Measurements from ENCODE around the gene ABLIM1.
"Not testable (repeated sequence)": the region's sequence is repeated elsewhere in the genome, so short reads cannot be mapped to it uniquely, and the experiment has no call there.

ABLIM1 gene

DNA sequence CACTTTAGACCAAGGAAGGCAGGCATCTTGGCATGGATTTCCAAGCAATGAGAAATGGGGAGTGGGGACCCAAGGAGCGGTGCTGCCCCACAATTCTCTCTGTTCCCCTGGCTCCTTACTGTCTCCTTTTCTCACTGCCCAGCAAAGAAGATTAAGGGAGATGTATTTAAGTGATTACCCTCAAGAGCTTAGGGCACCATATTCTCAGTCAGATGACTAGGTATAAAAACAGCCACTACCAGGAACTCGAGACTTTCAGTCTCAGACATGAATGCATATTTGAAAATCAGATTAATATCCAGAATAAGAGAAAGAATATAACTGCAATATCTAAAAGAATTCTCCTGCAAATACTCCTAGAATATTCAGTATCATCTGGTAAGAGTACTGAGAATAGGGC is at the start of gene ABLIM1:
Gene ABLIM1 (minus strand): TSS at position 101 of the 400 bp plus-strand sequence. CDS start 75 bp downstream, at position 26.
- DNase-seq = no peak

- DNase-seq = no peak
Observed at GRCh38 chr10:114706458-114707055, 48.5 kb upstream of the ABLIM1 start.

- no peak for DNase-seq
Observed at GRCh38 chr10:114704679-114705078, 46.6 kb upstream of the ABLIM1 start.

DNA sequence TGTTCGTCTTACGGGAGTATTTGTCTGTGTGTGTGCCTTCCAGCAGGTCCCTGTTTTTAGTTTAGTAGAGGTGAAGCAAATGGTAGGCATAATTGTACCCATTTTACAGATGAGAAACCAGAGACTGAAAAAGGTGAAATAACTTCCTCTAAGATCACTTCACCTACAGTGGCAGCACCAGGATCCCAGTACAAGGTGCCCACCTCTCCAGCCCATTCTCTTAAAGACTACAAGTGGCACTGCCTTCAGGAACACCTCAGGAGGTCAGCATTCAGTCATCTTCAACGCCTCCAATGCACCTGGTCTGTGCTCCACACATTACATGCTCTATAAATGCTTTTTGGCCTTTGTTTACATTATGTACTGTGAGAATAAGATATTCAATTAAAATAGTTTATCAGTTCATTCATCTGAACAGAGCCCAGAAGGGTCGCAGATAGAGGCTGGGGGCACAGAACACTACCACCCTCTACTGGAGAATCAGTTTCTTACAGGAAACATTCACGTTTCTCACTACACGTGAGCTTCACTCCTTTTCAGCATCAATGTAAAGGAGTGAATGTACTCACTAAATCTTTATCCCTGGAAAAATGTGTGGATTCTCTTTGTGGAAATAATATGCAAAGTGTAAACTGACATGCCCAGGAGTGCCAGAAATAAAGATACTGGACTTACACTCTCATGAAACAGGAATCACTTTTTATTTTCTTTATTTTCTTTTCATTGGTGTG is 45.5 kb upstream of the ABLIM1 start:
- no peak for DNase-seq

GRCh38 chr10:114698271-114699061 is 40.4 kb upstream of the ABLIM1 start:
- DNase-seq = no peak

DNA sequence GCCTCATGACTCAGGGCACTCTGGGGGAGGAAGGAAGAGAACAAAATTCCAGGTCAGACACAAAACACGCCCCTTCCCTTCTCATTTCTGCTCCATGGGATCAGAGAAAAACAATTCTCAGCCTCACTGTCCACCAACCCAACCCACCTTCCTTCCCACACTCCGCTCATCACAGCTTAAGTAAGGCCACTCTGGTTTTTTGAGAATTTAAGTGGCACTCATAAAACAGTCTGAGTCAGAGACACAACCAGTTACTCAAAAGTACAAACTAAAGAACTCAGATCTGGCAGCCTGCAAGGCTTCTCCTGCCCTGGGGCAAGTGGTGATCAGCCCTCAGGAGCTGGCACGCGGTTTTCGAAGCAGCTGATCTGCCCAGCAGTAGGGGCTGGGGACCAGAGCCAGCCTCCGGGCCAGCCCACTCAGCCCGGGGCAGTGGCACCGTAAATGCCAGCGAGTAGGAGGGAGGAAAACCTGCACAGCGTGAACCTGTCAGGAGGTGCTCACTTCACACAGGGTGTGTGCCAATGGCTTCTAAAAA is 39.1 kb upstream of the ABLIM1 start:
- no peak for DNase-seq

- DNase-seq = not testable (repeated sequence)
Observed at GRCh38 chr10:114696301-114696700, 38.2 kb upstream of the ABLIM1 start.

GRCh38 chr10:114694752-114695151 is 36.7 kb upstream of the ABLIM1 start:
- peak; percentile 36 for DNase-seq

DNA sequence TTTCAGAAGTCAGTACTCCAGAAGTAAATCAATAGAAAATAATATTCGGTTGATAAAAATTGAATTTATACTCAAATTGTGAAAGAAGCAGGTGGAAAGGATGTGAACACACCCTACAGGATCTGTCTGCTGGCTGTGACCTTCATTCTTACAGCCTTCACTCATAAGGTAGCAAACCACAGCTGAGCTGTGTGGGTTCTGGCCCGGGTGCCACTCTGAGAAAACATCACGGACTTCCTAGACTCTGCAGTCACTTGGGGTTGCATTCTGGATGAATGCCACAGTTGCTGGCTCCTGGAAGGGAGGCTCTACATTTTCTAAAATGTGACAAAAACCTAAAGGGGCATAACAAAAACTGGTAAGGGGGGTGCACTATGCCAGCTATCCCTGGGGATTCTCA is 36.0 kb upstream of the ABLIM1 start:
- no peak for DNase-seq

DNA sequence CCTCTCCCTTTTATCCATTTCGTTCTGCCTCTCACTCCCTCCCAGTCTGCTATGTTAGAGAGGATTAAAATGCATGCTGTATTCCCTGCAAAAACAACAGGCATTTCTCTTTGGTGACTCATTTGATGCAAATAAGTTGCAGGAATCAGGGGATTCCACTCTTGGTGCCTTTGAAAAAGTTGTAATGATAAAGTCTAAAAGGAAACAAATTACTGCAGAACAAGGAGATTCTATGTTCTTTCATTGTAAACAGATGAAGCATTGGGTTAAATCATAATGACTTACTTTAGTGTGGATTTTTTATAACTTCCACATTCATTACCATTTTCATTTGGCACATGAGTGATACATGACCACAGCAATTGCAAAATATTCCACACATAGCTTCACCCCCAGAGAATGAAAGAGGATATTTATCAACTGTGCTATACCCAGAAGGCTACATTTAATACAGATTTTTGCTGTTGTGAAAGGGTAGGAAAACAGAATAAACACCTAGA is 33.4 kb upstream of the ABLIM1 start:
- DNase-seq = no peak

DNA sequence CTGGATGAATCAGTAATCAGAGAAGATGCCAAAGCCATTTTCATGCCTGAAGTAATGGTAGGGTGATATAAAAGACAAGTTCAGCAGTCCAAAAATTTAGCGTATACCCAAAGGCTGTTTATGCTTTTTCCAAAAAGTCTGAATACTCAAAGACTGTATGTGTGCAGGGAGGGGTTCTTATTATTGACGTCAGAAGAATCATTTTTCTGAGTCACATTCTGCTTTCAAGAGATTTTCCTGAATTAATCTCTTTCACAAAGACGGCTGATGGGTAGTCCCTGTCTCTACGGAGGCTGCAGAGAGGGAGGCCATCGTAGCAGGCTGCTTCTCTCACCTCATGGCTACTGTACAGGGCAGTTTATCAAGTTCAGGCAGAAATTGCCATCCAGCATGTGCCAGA is 30.7 kb upstream of the ABLIM1 start:
- no peak for DNase-seq

- DNase-seq = no peak
Observed at GRCh38 chr10:114687459-114687858, 29.4 kb upstream of the ABLIM1 start.

GRCh38 chr10:114686013-114686412 is 27.9 kb upstream of the ABLIM1 start:
- DNase-seq = no peak

DNA sequence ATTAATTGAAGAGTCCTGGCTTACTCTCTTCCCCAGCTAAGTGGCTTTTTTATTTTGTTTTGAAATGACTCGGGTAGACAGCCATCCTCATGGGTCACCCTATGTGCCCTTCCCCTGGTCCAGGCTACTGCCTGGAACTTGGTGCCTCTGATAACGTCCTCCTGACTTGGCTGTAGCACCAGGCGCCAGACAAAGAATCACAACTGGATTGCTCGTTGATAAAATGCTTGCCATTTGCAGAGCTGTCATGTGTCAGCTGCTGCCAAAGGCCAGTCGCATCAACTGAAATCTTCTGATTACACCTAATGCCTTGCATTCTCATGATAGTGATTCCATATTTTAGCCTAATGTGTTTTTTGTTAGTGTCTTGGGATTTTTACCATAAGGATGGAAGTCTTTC is 27.4 kb upstream of the ABLIM1 start:
- no peak for DNase-seq

GRCh38 chr10:114684822-114685209 is 26.7 kb upstream of the ABLIM1 start:
- no peak for DNase-seq

GRCh38 chr10:114684084-114684821 is 26.2 kb upstream of the ABLIM1 start:
- no peak for DNase-seq

DNA sequence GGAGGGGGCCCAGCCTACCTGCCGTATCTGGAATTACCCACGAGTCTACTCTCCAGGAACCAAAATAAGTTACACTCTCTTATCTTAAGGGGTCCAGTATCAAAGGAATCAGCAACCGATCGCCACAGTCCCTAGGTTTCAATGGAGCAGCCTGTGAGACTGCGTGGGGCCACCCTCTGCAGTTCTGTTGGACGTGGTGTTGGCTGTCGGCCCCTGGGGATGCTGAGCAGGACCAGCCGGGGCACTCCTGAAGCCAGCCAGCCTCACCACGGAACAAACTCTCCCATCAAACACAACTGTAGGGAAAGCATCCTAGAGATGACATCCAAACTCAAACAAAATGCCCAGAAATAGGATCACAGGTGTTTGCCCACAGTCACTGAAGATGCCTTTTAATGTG is 25.5 kb upstream of the ABLIM1 start:
- no peak for DNase-seq

DNA sequence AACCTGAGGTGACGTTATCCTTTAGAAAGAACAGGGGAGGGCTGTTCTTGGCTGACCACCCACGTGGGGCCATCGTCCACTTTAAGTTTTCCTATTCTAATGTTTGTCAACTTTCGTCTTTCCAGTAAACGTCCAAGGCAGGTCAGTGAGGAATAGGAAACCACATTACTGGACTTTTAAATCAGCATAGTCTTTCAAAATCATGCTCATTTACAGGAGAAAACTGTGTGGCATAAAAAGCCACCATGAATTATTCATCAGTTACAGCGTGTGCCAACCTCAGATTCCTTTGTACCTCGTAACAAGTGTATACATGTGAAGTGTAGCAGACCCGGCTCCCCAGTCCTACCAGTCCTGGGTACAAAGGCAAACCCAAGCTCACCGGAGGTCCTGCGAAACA is 25.1 kb upstream of the ABLIM1 start:
- no peak for DNase-seq

GRCh38 chr10:114682532-114682931 is 24.5 kb upstream of the ABLIM1 start:
- DNase-seq = no peak

GRCh38 chr10:114682121-114682520 is 24.0 kb upstream of the ABLIM1 start:
- no peak for DNase-seq

- no peak for DNase-seq
Observed at GRCh38 chr10:114681542-114681941, 23.5 kb upstream of the ABLIM1 start.

DNA sequence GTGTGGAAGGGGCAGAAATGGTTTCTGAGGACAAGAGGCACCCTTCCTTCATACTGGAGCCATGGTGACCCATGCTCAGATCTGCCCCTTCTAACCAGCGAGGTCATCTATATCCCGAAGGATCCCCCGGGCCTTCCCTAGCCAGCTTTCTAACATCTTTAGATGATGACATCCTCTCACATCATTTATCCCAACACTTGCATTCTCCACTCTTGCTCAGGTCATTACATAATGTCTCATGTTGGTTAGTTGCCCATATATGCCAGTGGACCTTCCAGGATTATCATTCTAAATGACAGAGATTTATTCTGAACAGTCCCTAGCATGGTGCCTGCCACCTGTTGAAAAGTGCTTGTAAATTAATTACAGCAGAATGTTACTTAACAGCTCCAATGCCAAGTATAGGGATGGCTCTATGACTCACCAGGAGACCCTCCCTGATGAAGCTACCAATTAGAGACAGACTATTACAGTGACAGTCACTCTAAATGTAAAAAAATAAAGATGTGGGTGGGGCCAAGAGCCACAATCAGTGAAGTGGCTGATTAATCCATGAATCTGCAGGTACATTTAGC is 22.6 kb upstream of the ABLIM1 start:
- no peak for DNase-seq

Measured in stimulated activated CD4-positive, alpha-beta T cell treated with anti-CD3 and anti-CD28 coated beads, Interleukin-2, amount 100 ng/mL, for 48 hours (primary cell).